Measurements from ENCODE around the gene FLNC. TPM values are rescaled to one million over a fixed set of nuclear protein-coding genes. Genes with fewer than 3 reads are reported as not detected.

FLNC gene
- total RNA-seq, 1 experiment from 2014 or later = not detected

- H3K4me1 ChIP-seq (ENCODE audit: low read length) = peaks cover 7% of the 10 kb centered on the region
- no peak overlapping the region for H3K27ac ChIP-seq (ENCODE audit: low read length)
- no peaks in the 10 kb centered on the region for H3K79me2 ChIP-seq (ENCODE audit: low read length)
- no peaks in the 10 kb centered on the region for H3K27me3 ChIP-seq (ENCODE audit: low read length)
- no peaks in the 10 kb centered on the region for H4K20me1 ChIP-seq (ENCODE audit: insufficient read depth, low read depth, low read length)
- H3K36me3 ChIP-seq (ENCODE audit: insufficient read depth, low read length) = no peaks in the 10 kb centered on the region
- DNase-seq = no peak
- H3K9me3 ChIP-seq (ENCODE audit: low read length) = no peaks in the 10 kb centered on the region
- no peak overlapping the region for H3K4me3 ChIP-seq (ENCODE audit: low read length)
- no peaks in the 10 kb centered on the region for H3K9me2 ChIP-seq (replicated peaks; ENCODE audit: insufficient read depth, low read length)
- H3K4me2 ChIP-seq (ENCODE audit: low read depth, low read length, poor library complexity, severe bottlenecking) = no peak overlapping the region
- no peak overlapping the region for H3K9ac ChIP-seq (ENCODE audit: low read length)
- no peak overlapping the region for H2AFZ ChIP-seq (ENCODE audit: low read length)
Measured at GRCh38 chr7:128888039-128888755, 58.0 kb downstream of the FLNC start.

- Histone ChIP-seq H3K4me2 (ENCODE audit: low read depth, low read length, poor library complexity, severe bottlenecking) (no peak overlapping the region), H3K9me3 (ENCODE audit: low read length) (no peaks in the 10 kb centered on the region), H3K9ac (ENCODE audit: low read length) (no peak overlapping the region), H3K36me3 (ENCODE audit: insufficient read depth, low read length) (no peaks in the 10 kb centered on the region), H3K79me2 (ENCODE audit: low read length) (no peaks in the 10 kb centered on the region), H3K27ac (ENCODE audit: low read length) (no peak overlapping the region), H3K4me3 (ENCODE audit: low read length) (no peak overlapping the region), H4K20me1 (ENCODE audit: insufficient read depth, low read depth, low read length) (no peaks in the 10 kb centered on the region), H2AFZ (ENCODE audit: low read length) (no peak overlapping the region), H3K27me3 (ENCODE audit: low read length) (no peaks in the 10 kb centered on the region), H3K9me2 (replicated peaks; ENCODE audit: insufficient read depth, low read length) (no peaks in the 10 kb centered on the region), H3K4me1 (ENCODE audit: low read length) (peaks cover 5% of the 10 kb centered on the region)
- DNase-seq = no peak
Measured at GRCh38 chr7:128888756-128889095, 58.5 kb downstream of the FLNC start.

- no peak overlapping the region for H3K9ac ChIP-seq (ENCODE audit: low read length)
- no peaks in the 10 kb centered on the region for H3K9me3 ChIP-seq (ENCODE audit: low read length)
- no peak for DNase-seq
- no peaks in the 10 kb centered on the region for H3K79me2 ChIP-seq (ENCODE audit: low read length)
- no peaks in the 10 kb centered on the region for H3K27me3 ChIP-seq (ENCODE audit: low read length)
- no peaks in the 10 kb centered on the region for H3K36me3 ChIP-seq (ENCODE audit: insufficient read depth, low read length)
- peaks cover 4% of the 10 kb centered on the region for H3K4me1 ChIP-seq (ENCODE audit: low read length)
- H3K4me3 ChIP-seq (ENCODE audit: low read length) = no peak overlapping the region
- no peak overlapping the region for H3K27ac ChIP-seq (ENCODE audit: low read length)
- no peaks in the 10 kb centered on the region for H3K9me2 ChIP-seq (replicated peaks; ENCODE audit: insufficient read depth, low read length)
- H2AFZ ChIP-seq (ENCODE audit: low read length) = no peak overlapping the region
- H3K4me2 ChIP-seq (ENCODE audit: low read depth, low read length, poor library complexity, severe bottlenecking) = no peak overlapping the region
- H4K20me1 ChIP-seq (ENCODE audit: insufficient read depth, low read depth, low read length) = no peaks in the 10 kb centered on the region
Measured at GRCh38 chr7:128889121-128889520, 58.9 kb downstream of the FLNC start.

DNA sequence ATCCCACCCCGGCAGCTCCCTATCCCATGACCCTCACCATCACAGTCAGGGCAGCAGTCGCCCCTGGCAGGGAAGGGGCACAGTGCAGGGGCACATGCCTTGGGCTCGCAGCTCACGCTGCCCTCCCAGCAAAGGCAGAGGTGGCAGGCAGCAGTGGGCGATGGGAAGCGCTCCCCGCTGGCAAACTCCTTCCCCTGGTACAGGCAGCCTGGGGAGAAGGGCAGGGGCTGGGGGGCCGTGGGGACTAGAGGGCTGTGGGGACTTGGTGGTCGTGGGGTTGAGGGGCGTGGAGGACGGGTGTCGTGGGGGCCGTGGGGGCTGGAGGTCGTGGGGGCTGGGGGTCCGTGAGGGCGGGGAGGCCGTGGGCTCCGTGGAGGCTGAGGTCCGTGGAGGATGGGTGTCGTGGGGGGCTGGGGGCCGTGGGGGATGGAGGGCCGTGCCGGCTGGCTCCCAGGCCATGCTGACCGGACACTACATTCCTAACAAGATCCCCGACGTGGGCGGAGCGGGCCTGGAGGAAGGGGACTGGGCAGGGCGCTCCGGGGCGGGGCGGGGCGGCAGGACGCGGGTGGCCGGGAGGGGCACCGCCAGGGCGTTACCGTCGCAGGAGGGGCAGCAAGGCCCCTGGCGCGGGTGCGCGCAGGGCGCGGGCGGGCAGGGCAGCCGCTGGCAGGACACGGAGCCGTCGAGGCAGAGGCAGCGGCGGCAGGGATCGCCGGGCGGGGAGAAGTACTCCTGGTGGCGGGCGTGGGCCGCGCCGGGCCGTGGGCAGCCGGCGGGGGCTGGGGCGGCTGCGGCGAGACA lies 60.3 kb downstream of the FLNC start:
- H3K9me3 ChIP-seq (ENCODE audit: low read length) = no peaks in the 10 kb centered on the region
- no peaks in the 10 kb centered on the region for H3K36me3 ChIP-seq (ENCODE audit: insufficient read depth, low read length)
- H3K27me3 ChIP-seq (ENCODE audit: low read length) = no peaks in the 10 kb centered on the region
- H3K4me2 ChIP-seq (ENCODE audit: low read depth, low read length, poor library complexity, severe bottlenecking) = no peak overlapping the region
- no peak overlapping the region for H3K4me3 ChIP-seq (ENCODE audit: low read length)
- H3K79me2 ChIP-seq (ENCODE audit: low read length) = no peaks in the 10 kb centered on the region
- no peak for DNase-seq
- H3K27ac ChIP-seq (ENCODE audit: low read length) = no peak overlapping the region
- H3K4me1 ChIP-seq (ENCODE audit: low read length) = no peaks in the 10 kb centered on the region; the same call in 1 of the 2 replicates
- no peak overlapping the region for H2AFZ ChIP-seq (ENCODE audit: low read length)
- no peaks in the 10 kb centered on the region for H3K9me2 ChIP-seq (replicated peaks; ENCODE audit: insufficient read depth, low read length)
- no peak overlapping the region for H3K9ac ChIP-seq (ENCODE audit: low read length)
- no peaks in the 10 kb centered on the region for H4K20me1 ChIP-seq (ENCODE audit: insufficient read depth, low read depth, low read length)

GRCh38 chr7:128891110-128891941 lies 61.1 kb downstream of the FLNC start:
- H3K4me1 ChIP-seq (ENCODE audit: low read length) = no peaks in the 10 kb centered on the region; the same call in 1 of the 2 replicates
- no peak overlapping the region for H3K27ac ChIP-seq (ENCODE audit: low read length)
- H3K4me2 ChIP-seq (ENCODE audit: low read depth, low read length, poor library complexity, severe bottlenecking) = no peak overlapping the region
- H3K4me3 ChIP-seq (ENCODE audit: low read length) = no peak overlapping the region
- no peaks in the 10 kb centered on the region for H3K9me2 ChIP-seq (replicated peaks; ENCODE audit: insufficient read depth, low read length)
- H4K20me1 ChIP-seq (ENCODE audit: insufficient read depth, low read depth, low read length) = no peaks in the 10 kb centered on the region
- H3K9ac ChIP-seq (ENCODE audit: low read length) = no peak overlapping the region
- H2AFZ ChIP-seq (ENCODE audit: low read length) = no peak overlapping the region
- DNase-seq = no peak
- H3K36me3 ChIP-seq (ENCODE audit: insufficient read depth, low read length) = no peaks in the 10 kb centered on the region
- no peaks in the 10 kb centered on the region for H3K79me2 ChIP-seq (ENCODE audit: low read length)
- no peaks in the 10 kb centered on the region for H3K27me3 ChIP-seq (ENCODE audit: low read length)
- no peaks in the 10 kb centered on the region for H3K9me3 ChIP-seq (ENCODE audit: low read length)

DNA sequence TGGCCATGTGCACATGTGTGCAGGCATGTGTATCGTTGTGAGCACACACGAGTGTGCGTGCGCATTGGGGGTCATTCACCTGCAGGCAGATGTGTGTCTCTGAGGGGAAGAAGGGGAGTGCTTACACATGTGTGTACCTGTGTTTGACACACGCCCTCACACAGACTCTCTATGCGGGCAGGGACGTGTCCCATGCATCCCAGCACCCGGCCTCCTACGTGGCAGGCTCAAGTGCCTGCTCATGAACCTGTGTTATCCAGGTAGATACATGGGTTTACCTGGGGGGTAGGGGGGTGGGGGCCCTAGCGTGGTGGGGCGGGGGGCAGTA lies 61.7 kb downstream of the FLNC start:
- Histone ChIP-seq H3K27ac (ENCODE audit: low read length) (no peak overlapping the region), H3K9me3 (ENCODE audit: low read length) (no peaks in the 10 kb centered on the region), H2AFZ (ENCODE audit: low read length) (no peak overlapping the region), H3K79me2 (ENCODE audit: low read length) (no peaks in the 10 kb centered on the region), H3K4me1 (ENCODE audit: low read length) (no peaks in the 10 kb centered on the region; the same call in 1 of the 2 replicates), H3K9me2 (replicated peaks; ENCODE audit: insufficient read depth, low read length) (no peaks in the 10 kb centered on the region), H3K27me3 (ENCODE audit: low read length) (no peaks in the 10 kb centered on the region), H3K9ac (ENCODE audit: low read length) (no peak overlapping the region), H3K4me3 (ENCODE audit: low read length) (no peak overlapping the region), H3K36me3 (ENCODE audit: insufficient read depth, low read length) (no peaks in the 10 kb centered on the region), H3K4me2 (ENCODE audit: low read depth, low read length, poor library complexity, severe bottlenecking) (no peak overlapping the region), H4K20me1 (ENCODE audit: insufficient read depth, low read depth, low read length) (no peaks in the 10 kb centered on the region)
- DNase-seq = no peak

DNA sequence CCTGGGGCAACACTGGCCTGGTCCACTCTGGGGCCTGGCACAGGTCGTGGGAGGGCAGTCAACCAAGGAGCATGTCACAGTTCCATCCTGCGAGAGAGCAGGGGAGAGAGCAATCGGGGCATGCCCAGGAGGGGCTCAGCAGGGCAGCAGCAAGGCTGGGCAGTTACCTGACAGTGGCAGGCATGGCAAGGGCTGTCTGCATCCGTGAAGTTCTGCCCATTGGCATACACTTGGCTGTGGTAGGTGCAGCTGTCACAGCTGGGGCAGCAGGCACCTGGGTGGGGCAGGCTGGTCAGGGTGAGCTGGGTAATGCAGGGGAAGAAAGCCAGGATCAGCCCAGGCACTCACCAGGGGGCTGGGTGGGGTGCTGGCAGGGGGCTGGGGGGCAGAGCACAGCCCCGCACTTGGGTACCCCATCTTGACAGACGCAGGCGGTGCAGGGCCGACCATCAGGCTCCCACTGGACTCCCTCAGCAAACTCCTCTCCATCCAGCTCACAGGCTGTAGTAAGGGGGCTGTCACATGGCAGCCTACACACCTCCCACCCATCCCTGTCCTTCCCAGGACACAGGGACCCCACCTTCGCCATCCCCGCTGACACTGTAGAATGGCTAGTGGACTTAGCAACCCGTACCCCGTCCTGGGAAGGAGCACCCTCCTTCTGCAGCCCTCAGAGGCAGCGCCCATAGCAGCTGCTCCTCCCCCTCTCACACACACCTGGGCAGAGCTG lies 62.5 kb downstream of the FLNC start:
- H3K27ac ChIP-seq (ENCODE audit: low read length) = no peak overlapping the region
- H4K20me1 ChIP-seq (ENCODE audit: insufficient read depth, low read depth, low read length) = no peaks in the 10 kb centered on the region
- no peaks in the 10 kb centered on the region for H3K79me2 ChIP-seq (ENCODE audit: low read length)
- H3K4me1 ChIP-seq (ENCODE audit: low read length) = no peaks in the 10 kb centered on the region
- no peaks in the 10 kb centered on the region for H3K9me3 ChIP-seq (ENCODE audit: low read length)
- no peaks in the 10 kb centered on the region for H3K27me3 ChIP-seq (ENCODE audit: low read length)
- no peak overlapping the region for H3K4me2 ChIP-seq (ENCODE audit: low read depth, low read length, poor library complexity, severe bottlenecking)
- no peaks in the 10 kb centered on the region for H3K36me3 ChIP-seq (ENCODE audit: insufficient read depth, low read length)
- no peak for DNase-seq
- no peak overlapping the region for H3K9ac ChIP-seq (ENCODE audit: low read length)
- no peak overlapping the region for H3K4me3 ChIP-seq (ENCODE audit: low read length)
- no peaks in the 10 kb centered on the region for H3K9me2 ChIP-seq (replicated peaks; ENCODE audit: insufficient read depth, low read length)
- H2AFZ ChIP-seq (ENCODE audit: low read length) = no peak overlapping the region
